Measurements from ENCODE around the gene ECSIT.

GRCh38 chr19:11519138-11519537 lies 9.8 kb downstream of the ECSIT start:
- TF ChIP-seq CTCF (IDR thresholded peaks at IDR 0.05), result no peak
- TF ChIP-seq ZFX (IDR thresholded peaks at IDR 0.05; ENCODE audit: borderline replicate concordance), result no peak
